ENCODE data around the gene PCDHGC3. TPM values are rescaled to one million over a fixed set of nuclear protein-coding genes. Genes with fewer than 3 reads are reported as not detected.

The PCDHGC3 gene
- total and polyA plus RNA-seq, 9 of the 15 experiments (the other 6 are each of a cell fraction or from before 2014, with no cell fraction given): 0.07 TPM; not detected in 8

- TF ChIP-seq SAFB2 (IDR thresholded peaks at IDR 0.05; ENCODE audit: borderline replicate concordance, low read depth, low read length, severe bottlenecking): no peak
- 0 out of 4 replicates have a peak, but pooled peaks of 1 of the 2 experiments have one; percentile 13 for TF ChIP-seq MNT (conservative IDR thresholded peaks at IDR 0.05)
- no peak for TF ChIP-seq POLR2B (IDR thresholded peaks at IDR 0.05; ENCODE audit: low read depth, partially characterized antibody)
- no peak for TF ChIP-seq ELK1 (CRISPR knock-in tag; IDR thresholded peaks at IDR 0.05)
- TF ChIP-seq, protein P1, sequence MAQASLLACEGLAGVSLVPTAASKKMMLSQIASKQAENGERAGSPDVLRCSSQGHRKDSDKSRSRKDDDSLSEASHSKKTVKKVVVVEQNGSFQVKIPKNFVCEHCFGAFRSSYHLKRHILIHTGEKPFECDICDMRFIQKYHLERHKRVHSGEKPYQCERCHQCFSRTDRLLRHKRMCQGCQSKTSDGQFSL (CRISPR knock-in tag; IDR thresholded peaks at IDR 0.05): peak; percentile 24; the same call in 1 of the 2 replicates
- TF ChIP-seq, protein P1 (tag; IDR thresholded peaks at IDR 0.05): no peak
- TF ChIP-seq POLR2AphosphoS5 (IDR thresholded peaks at IDR 0.05; ENCODE audit: control insufficient read depth, insufficient read depth, low read depth, low read length): peak; percentile 52; the same call in 1 of the 2 replicates
- TF ChIP-seq POLR2A (conservative IDR thresholded peaks at IDR 0.05): no peak
- no peak for TF ChIP-seq RBM14 (IDR thresholded peaks at IDR 0.05; ENCODE audit: borderline replicate concordance, insufficient read depth, low read depth, low read length)
- no peak for TF ChIP-seq SMARCA4 (IDR thresholded peaks at IDR 0.05)
- no peak for TF ChIP-seq ZC3H4 (CRISPR knock-in tag; IDR thresholded peaks at IDR 0.05; ENCODE audit: borderline replicate concordance)
- TF ChIP-seq RAD21 (CRISPR knock-in tag; conservative IDR thresholded peaks at IDR 0.05 in 1 of 2, IDR thresholded peaks at IDR 0.05 in 1 of 2): peak; percentile 82 to 85
- TF ChIP-seq CREB1 (IDR thresholded peaks at IDR 0.05): no peak
- TF ChIP-seq CREB1 (CRISPR knock-in tag; IDR thresholded peaks at IDR 0.05): no peak
- TF ChIP-seq ZNF143 (CRISPR knock-in tag; IDR thresholded peaks at IDR 0.05): no peak
- TF ChIP-seq HDAC3 (IDR thresholded peaks at IDR 0.05; ENCODE audit: borderline replicate concordance, partially characterized antibody): no peak
- 0 out of 2 replicates have a peak, but pooled peaks have one; percentile 32 for TF ChIP-seq MYNN (IDR thresholded peaks at IDR 0.05)
- TF ChIP-seq MYNN (CRISPR knock-in tag; IDR thresholded peaks at IDR 0.05): no peak
- no peak for TF ChIP-seq TARDBP (IDR thresholded peaks at IDR 0.05)
- no peak for TF ChIP-seq ATF1 (CRISPR knock-in tag; IDR thresholded peaks at IDR 0.05)
- no peak for TF ChIP-seq ATF1 (tag; IDR thresholded peaks at IDR 0.05)
- TF ChIP-seq PRMT5 (CRISPR knock-in tag; IDR thresholded peaks at IDR 0.05): no peak
- 0 out of 2 replicates have a peak, but pooled peaks have one; percentile 32 for TF ChIP-seq HCFC1 (IDR thresholded peaks at IDR 0.05; ENCODE audit: low read depth, low read length)
- TF ChIP-seq, protein P2, sequence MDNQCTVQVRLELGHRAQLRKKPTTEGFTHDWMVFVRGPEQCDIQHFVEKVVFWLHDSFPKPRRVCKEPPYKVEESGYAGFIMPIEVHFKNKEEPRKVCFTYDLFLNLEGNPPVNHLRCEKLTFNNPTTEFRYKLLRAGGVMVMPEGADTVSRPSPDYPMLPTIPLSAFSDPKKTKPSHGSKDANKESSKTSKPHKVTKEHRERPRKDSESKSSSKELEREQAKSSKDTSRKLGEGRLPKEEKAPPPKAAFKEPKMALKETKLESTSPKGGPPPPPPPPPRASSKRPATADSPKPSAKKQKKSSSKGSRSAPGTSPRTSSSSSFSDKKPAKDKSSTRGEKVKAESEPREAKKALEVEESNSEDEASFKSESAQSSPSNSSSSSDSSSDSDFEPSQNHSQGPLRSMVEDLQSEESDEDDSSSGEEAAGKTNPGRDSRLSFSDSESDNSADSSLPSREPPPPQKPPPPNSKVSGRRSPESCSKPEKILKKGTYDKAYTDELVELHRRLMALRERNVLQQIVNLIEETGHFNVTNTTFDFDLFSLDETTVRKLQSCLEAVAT (IDR thresholded peaks at IDR 0.05): 0 out of 4 replicates have a peak, but pooled peaks of 1 of the 2 experiments have one; percentile 40
These were observed 49.1 kb downstream of the PCDHGC3 start (continued) for GRCh38 chr5:141524604-141525597.
